ENCODE data around the gene PRKCA.

The PRKCA gene

DNA sequence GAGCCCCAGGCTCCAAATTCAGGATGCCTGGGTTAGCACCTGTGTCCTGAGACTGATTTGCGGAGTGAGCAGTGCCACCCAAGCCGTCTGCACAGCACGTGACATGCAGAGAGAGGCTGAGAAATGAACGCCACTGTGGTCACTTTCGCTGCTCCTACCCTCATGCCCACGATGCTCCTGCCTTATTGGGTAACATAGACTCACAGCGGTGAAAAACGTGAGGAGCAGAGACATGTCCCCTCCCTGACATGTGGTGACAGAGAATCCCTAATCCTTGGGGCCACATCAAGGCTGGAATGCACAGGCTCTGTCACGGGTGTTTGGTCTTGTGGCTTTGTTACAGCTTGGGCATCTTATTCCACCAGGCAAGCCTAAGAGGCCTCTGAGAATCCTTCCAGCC is 480.4 kb downstream of the PRKCA start:
- in situ Hi-C loops (cut with MboI; ENCODE audit: low sequenced_read_pairs), result no loop called here

DNA sequence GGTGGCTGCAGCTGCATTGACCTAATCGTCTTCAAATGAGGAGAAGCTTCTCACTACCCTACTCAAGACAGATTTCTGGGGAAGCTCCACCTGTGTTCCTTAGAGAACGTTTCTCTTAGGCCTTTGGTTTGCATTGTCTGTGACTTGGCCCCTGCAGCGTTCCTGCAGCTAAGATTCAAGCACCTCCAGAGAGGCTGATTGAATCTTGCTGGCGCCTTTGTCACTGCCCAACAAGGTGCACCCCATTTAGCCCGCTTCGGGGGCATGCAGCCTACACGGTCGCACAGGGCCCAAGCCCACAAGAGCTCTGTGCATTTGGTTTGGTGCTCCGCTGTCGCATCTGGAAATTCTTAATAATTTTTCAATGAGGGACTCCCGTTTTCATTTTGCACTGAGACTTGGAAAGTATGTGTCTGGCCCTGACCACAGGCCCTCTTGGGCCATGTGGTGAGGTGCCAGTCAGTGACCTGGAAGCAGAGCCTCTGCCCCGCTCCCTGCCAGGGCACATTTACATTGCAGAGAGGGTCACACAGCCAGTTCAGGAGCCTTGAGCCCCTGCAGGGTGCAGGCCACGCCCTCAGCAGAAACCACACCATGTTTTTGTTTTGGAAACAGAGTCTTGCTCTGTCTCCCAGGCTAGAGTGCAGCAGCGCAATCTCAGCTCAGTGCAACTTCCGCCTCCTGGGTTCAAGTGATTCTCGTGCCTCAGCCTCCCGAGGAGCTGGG is 481.4 kb downstream of the PRKCA start:
- in situ Hi-C loops (cut with MboI; ENCODE audit: low sequenced_read_pairs), result no loop called here

DNA sequence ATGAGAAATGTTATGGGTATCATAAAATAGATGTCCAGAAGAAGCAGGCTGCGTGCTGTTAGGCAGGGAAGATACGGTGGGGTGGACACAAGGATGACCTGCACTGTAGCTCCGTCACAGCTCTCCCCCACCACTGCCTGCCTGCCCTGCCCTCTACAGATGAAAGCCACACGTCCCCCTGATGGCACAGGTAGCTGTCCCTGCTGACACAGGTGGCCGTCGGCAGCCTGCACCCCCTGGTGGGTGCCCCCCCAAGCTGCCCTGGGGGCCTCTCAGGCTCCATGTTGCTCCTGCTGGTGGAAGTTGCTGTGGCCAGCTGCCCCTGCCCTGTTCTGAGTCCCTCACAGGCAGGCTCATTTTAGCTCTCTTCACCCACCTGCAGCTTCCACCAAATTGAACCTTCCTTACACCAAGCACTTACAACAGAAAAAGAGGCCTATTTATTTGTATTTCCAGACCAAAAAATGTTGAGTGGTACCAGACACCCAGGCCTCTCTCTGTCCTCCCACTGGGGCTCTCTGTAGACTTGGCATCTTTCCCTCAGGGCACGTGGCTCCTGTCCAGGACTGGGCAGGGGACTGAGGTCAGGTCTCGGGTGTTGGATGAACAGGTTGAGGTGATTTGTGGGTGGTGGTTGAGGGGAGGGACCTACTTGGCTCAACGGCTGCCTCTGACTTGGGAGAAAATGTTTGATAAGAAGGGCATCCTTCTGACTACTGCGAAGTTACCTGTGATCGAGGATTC is 482.4 kb downstream of the PRKCA start:
- in situ Hi-C loops (cut with MboI; ENCODE audit: low sequenced_read_pairs), result no loop called here

DNA sequence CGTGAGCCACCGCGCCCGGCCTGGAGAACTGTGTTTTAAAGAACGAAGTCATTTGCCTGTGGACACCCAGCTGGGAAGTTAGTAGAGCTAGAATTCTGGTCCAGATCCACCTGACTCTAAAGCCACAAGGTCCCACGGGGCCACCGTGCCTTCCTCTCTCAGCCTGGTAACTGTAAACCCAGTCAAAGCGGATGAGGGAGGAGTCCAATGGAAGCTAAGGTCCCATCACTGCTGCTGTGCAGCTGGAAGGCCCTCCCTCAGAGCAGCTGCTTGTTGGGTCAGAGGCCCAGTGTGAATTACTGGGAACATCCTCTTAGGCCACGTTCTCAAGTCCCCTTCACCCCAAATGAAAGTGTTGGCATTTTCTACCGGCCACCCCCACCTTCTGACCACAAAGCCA is 483.7 kb downstream of the PRKCA start:
- in situ Hi-C loops (cut with MboI; ENCODE audit: low sequenced_read_pairs), result no loop called here

DNA sequence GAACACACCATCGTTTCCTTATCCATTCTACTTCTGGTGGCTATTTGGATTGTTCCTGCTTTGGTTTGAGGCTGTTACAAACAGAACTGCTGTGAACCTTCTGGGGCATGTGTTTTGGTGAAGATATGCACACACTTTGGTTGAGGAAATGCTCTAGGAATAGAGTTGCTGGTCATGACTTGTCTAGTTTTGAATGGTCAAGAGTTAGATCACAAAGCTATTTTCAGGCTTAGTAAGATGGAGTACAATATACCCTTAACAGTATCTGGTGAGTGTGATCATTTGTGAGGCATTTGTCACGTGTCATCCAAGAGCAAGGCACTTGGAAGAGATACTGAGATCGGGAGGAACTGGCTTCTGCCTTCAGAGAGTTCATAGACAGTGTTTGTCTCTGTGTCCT is 485.5 kb downstream of the PRKCA start:
- in situ Hi-C loops (cut with MboI; ENCODE audit: low sequenced_read_pairs), result no loop called here

DNA sequence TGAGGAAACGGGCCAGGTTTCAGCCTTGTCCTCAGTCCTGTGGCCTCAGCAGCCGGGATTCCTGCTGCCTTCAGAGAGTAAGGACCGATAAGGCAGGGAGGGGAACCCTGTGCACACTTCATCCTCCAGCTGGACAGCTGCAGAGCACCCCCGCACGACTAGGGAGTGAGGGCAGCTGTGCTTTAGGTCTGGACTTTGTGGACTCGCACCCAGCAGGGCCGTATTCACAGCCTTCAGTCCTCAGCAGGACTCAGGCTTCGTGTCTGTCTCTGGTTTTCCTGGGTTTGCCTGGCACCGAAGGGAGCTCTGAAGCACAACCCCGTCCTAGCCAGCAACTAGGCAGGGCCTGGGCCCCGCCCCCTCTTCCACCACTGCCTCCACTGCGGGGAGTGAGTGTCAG is 486.7 kb downstream of the PRKCA start:
- in situ Hi-C loops (cut with MboI; ENCODE audit: low sequenced_read_pairs), result no loop called here

DNA sequence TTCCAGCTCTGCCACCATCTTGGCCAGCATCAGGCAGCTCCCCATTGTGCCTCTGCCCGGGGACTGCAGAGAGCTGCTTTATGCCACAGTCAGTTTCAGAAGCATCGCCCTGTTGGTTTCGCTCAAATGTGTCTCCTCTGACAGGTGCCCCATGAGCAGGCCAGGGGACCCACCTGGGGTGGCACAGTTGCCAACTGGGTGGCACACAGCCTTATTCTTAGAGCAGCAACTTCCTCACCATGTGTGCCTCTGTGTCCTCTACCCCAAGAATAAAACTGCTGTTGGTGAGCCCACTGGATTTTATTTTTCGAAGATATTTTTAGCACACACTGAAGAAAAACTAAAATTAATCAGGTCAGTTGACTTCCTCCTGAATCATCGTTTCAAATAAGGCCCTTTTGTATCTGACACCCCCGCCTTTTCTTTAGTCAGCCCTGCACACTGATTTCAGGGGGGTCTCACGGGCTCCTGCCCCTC is 487.6 kb downstream of the PRKCA start:
- in situ Hi-C loops (cut with MboI; ENCODE audit: low sequenced_read_pairs), result no loop called here

DNA sequence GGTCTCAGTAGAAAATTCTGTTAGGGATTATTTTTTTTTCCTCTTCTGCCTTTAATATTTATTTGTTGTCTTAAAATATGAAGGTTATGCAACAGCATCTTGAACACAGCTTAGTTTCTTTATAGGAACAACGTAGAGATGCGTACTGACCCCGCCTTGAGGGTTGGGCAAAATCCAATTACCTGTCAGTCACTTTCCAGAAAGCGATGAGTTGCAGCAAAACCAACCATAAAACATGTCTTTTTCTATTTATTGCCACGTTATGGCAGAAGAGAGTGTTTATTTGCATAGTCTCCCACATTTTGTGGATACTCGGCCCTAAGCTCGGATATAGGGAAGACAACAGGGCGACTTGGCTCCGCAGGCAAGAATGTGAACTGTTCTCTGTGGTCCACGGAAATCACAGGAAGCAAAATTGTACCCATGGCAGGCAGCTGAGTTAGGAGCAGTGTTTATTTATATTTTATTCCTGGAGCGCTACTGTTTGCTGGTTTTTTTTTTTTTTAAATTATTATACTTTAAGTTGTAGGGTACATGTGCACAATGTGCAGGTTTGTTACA is 488.2 kb downstream of the PRKCA start:
- in situ Hi-C loops (cut with MboI; ENCODE audit: low sequenced_read_pairs), result no loop called here

DNA sequence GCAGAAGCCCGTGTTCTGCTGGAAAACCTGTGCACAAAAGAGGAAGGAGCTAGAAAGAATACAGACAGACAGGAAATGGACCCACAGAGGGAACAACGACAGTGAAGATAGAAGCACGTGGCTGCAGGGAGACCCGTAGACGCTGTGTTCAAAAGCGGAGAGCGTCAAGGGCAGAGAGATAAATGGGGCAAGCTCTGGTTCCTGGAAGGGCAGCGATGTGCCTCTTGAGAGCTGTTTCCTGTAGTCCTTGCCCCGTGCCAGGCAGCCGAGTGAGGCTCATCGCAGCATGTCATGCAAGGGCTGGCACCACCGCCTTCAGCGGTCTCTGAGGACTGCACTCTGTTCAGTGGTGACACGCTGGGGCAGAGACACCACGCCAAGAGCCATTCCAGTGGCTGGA is 488.9 kb downstream of the PRKCA start:
- in situ Hi-C loops (cut with MboI; ENCODE audit: low sequenced_read_pairs), result no loop called here

DNA sequence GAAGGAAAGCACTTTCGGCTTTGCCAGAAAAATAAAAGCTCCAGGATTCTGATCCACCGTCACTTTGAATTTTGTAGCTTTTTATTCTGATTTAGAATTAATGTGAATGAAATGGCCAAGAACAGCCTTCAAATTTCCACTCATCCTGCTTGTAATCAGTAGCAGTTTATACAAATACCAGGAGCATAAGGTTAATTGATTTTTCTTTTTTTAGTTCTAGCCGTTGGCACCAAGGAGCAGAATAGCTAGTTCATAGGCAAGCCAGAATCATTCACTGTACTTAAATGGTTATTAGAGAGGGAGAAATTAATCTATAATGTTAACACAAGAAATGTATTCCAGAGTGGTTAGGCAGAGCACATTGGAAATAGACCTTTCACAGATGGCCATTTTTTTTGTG is 491.4 kb downstream of the PRKCA start:
- in situ Hi-C loops (cut with MboI; ENCODE audit: low sequenced_read_pairs), result no loop called here

DNA sequence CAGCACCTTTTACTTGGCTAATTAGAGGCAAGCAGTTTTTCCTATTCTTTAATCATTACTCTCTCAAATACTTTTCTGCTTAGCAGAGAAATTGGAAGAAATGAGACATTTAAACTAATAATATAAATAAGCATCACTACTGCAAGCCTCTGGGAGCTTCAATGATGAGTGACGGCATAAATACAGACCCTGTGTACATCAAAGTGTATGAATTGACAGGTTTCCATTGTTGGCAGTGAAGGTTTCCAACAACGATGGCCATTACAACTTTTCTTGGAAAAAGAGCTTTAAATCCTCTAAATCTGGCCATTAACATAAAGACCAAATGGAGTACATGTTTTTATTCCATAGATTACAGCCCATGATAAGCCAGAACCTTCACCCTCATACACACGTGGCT is 493.1 kb downstream of the PRKCA start:
- in situ Hi-C loops (cut with MboI; ENCODE audit: low sequenced_read_pairs), result no loop called here

DNA sequence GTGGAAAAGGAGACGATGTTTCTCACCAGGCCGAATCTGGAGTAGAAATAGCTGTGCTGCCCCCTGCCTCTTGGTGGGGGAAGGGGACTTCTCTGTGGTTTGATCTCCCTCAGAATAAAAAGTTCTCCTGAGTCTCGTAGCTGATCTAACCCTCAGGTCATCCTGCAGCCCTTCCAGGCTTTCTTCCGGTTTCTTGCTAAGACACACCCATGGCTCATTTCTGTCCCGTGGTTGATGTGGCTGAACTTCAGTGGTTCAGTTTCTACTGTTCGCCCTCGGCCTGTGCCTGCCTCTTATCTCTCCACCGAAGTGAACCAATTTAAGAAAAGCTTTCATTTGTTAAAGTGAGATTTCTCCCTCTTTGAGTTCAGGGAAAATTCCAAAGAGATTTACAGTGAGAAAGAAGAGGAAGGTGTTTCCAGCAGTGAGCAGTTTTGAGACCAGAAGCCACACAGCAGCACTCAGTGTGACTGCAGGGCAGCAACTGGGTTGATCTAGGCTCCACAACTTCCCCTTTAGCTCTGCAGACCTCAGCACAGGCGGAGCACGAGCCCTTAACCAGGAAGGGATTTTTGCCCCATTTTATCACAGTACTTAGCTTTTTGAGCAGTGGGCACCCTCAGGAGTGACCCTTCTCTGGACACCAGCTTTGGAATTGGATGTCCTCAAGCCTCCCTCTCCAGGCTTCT is 497.6 kb downstream of the PRKCA start:
- in situ Hi-C loops (cut with MboI; ENCODE audit: low sequenced_read_pairs), result no loop called here

DNA sequence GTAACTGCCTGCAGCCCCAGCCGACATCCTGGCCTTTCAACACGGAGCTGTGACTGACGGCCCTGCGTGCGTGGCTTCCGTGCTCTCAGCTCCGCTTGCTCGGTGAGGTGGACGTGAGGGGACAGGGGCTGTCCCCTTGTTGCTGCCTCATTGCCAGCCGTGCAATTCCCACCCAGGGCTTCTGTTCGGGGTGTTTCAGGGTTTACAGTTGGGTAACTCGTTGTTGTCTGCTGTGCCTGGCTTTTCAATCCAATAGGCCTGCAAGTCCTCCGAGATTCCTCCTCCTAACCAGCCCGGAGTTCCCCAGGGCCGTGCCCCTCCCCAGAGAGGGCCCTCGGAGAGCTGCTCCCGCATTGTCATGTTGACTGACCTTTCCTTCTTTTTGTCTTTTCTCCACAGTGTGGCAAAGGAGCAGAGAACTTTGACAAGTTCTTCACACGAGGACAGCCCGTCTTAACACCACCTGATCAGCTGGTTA is 501.1 kb downstream of the PRKCA start:
- in situ Hi-C loops (cut with MboI; ENCODE audit: low sequenced_read_pairs), result no loop called here

DNA sequence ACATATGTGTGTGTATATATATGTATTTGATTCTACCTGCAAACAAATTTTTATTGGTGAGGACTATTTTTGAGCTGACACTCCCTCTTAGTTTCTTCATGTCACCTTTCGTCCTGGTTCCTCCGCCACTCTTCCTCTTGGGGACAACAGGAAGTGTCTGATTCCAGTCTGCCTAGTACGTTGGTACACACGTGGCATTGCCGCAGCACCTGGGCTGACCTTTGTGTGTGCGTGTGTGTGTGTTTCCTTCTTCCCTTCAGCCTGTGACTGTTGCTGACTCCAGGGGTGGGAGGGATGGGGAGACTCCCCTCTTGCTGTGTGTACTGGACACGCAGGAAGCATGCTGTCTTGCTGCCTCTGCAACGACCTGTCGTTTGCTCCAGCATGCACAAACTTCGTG is 503.2 kb downstream of the PRKCA start:
- in situ Hi-C loops (cut with MboI; ENCODE audit: low sequenced_read_pairs), result no loop called here

DNA sequence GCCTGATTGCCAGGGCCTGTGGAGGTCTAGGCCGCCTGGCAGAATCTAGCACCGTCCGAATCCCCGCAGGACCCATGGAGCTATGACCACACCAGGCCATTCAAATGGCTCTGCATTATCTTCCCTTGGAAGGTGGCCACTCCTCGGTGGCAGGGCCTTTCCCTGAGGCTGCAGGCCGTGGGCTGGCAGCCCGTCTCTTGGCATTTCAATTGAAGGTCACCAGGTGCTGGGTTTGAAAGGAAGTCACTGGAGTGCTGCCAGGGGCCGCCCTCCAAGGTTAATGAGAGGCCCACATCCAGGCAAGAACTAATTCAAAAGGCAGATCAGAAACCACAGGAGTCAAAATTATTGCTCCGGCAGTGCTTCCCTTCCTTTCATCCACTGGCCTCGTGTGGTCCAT is 504.8 kb downstream of the PRKCA start:
- in situ Hi-C loops (cut with MboI; ENCODE audit: low sequenced_read_pairs), result no loop called here

DNA sequence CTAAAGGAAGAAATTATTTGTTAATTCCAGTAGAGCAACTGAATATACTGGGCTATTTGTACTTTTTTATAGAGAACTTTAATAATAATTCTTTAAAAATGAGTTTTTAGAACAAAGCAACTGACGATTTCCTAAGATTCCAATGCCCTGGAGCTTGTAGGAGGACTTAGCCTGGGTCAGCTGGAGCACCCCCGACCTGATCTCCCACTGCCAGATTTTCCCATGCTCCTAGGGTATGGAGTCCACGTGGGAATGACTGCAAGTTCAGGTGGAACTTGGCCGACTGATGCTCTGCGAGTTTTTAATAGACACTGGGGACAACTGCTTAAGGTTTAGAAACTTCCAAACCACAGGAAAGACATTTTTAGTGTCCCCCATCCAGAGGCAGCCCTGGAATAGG is 507.0 kb downstream of the PRKCA start:
- in situ Hi-C loops (cut with MboI; ENCODE audit: low sequenced_read_pairs), result no loop called here

DNA sequence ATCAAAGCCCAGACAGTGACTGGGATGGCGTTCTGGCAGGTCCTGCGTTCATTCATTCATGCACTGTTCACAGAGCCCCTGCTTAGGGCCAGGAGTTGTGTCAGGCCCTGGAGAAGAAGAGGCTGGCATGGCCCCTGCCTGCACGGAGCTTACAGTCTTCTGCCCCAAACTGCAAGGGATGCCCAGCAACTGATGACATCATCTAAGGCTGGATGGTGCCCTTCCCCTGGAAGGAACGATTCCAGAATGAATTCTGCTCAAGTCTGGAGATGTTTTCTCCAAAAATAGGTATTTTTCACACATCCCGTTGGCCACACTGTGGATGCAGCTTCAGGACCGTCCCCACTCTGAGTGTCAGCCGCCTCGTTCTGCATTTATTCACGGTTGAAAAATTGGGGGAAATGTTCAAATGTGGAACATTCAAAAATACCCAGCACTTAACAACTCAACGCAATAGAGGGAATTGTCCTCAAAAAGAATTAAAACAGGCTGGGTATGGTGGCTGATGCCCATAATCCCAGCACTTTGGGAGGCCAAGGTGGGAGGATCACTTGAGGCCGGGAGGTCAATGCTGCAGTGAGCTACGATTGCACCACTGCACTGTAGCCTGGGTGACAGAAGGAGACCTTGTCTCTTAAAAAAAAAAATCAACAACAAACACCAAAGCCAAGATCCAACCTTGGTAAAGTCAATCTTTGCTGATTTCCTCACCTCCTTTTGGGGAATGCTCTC is 508.7 kb downstream of the PRKCA start:
- in situ Hi-C loops (cut with MboI; ENCODE audit: low sequenced_read_pairs), result no loop called here

DNA sequence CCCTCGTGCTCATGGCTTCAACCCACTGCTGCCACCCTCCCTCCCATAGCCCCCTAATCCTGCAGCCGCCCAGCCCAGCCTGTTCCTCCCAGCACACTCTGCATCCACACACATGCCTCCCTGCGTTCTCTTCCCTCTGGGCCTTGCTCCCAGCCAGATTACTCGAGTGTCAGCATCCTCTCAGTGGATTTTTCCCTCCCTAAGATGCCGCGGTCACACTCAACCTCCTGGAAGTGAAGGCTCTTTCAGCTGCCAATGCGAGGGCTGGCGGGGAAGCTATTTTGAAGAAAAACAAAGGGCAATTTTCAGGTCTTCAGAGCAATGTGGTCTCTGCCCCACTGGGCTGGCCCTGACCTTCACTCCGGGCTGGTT is 509.3 kb downstream of the PRKCA start:
- in situ Hi-C loops (cut with MboI; ENCODE audit: low sequenced_read_pairs), result no loop called here

DNA sequence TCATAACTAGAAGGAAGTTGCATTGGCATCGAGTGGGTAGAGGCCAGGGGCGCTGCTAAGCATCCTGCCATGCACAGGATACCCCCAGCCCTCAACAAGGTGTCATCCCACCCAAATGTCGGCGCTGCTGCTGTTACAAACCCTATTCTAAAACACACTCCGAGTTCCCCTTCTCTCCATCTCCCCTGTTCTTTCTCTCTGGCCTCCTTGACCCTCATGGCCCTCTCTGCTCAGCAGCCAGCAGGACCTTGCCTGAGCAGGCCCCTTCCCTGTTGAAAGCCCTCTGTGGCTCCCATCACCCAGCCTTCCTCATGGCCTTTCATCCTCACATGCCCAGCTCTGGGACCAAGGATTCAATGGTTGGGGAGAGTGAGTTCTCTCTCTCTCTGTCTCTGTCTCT is 510.2 kb downstream of the PRKCA start:
- in situ Hi-C loops (cut with MboI; ENCODE audit: low sequenced_read_pairs), result no loop called here

DNA sequence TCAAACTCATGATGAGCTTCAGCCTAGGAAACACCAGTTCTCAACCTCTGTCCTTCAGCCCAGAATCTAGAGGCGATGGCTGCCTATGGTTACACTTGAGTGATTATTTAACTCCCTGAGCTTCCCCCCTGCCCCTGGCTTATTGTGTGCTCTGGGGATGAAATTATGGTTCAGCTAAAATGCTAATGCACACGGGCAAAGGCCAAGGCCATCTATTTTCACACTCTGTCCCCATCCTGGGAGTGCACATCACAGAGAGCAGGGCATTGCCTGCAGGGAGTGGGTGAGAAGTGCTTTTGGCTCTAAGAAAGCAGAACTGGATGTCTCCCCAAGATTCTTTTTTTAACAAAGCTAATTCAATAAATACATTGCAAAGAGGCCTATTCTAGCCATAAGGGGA is 510.9 kb downstream of the PRKCA start:
- in situ Hi-C loops (cut with MboI; ENCODE audit: low sequenced_read_pairs), result no loop called here

DNA sequence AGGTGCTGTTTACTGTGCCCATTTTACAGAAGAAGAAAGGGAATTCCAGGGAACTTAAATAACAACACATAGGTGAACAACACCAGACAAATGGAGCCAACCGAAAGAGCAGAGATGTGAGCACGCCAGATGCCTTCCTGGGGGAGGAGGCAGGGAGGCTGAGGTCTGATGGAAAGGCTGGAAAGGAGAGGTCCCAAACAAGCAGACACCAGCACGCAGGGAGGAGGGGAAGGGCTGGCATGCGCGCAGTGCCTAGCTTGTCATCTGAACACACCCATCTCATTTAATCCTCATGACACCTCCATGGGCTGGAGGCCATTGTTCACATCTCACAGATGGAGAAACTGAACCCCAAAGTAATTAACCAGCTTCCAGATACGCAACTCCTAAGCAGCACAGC is 511.6 kb downstream of the PRKCA start:
- in situ Hi-C loops (cut with MboI; ENCODE audit: low sequenced_read_pairs), result no loop called here

Data from hTERT RPE-1 (cell line).